Measurements from ENCODE around the gene GPR137B.

GPR137B gene

GRCh38 chr1:236140705-236141446 lies 1.5 kb upstream of the GPR137B start:
- no peak for DNase-seq (ENCODE audit: low spot score)
- no peak for TF ChIP-seq CTCF (IDR thresholded peaks at IDR 0.05; ENCODE audit: extremely low read depth, missing control alignments)

- no peak for TF ChIP-seq CTCF (IDR thresholded peaks at IDR 0.05; ENCODE audit: extremely low read depth, missing control alignments)
- peak; percentile 37 for DNase-seq (ENCODE audit: low spot score)
Observed at GRCh38 chr1:236141447-236142252, 689 bp upstream of the GPR137B start.

GRCh38 chr1:236143104-236143948 lies 987 bp downstream of the GPR137B start:
- TF ChIP-seq CTCF (IDR thresholded peaks at IDR 0.05; ENCODE audit: extremely low read depth, missing control alignments), result no peak

GRCh38 chr1:236144033-236144432 lies 1.7 kb downstream of the GPR137B start:
- no peak for TF ChIP-seq CTCF (IDR thresholded peaks at IDR 0.05; ENCODE audit: extremely low read depth, missing control alignments)
- DNase-seq (ENCODE audit: low spot score), result no peak

More at GRCh38 chr1:236143104-236143948, 987 bp downstream of the GPR137B start:
- peak; percentile 55 for DNase-seq (ENCODE audit: low spot score)

GRCh38 chr1:236144446-236145150 lies 2.3 kb downstream of the GPR137B start:
- TF ChIP-seq CTCF (IDR thresholded peaks at IDR 0.05; ENCODE audit: extremely low read depth, missing control alignments), result no peak
- DNase-seq (ENCODE audit: low spot score), result peak; percentile 60

GRCh38 chr1:236147068-236147467 lies 4.7 kb downstream of the GPR137B start:
- TF ChIP-seq CTCF (IDR thresholded peaks at IDR 0.05; ENCODE audit: extremely low read depth, missing control alignments), result no peak
- no peak for DNase-seq (ENCODE audit: low spot score)
